H1 (cell line): ENCODE results near the gene UBASH3B. TPM values are rescaled to one million over a fixed set of nuclear protein-coding genes. Genes with fewer than 3 reads are reported as not detected.

Experiments
- RAD21 ChIP-seq, 2 experiments: IDR thresholded peaks in 1 of 2; conservative IDR thresholded peaks in 1 of 2; 2 replicates each; pipeline ENCODE4 v1.6.1; 2011; ENCODE audit warnings: low read depth in 2 of 2, low read length in 2 of 2, improper control_type of control experiment in 1 of 2, inconsistent platforms in 1 of 2, mild to moderate bottlenecking in 1 of 2, moderate library complexity in 1 of 2
- RFX5 ChIP-seq: IDR thresholded peaks from 2 replicates; pipeline ENCODE4 v1.6.1; 2011; ENCODE audit warnings: low read depth, low read length, improper control_type of control experiment, borderline replicate concordance
- polyA plus RNA-seq, 7 experiments: library from polyadenylated mRNA; depleted of rRNA in 3 of 7; stranded (reverse) in 5 of 7; unstranded in 2 of 7; fragments of >200 nt in 5 of 7; fragments of 200-250 nt in 2 of 7; gene quantifications; 1 replicate in 5 of 7; 2 replicates in 1 of 7; 4 replicates in 1 of 7; pipeline versions ENCODE4 v1.2.1 to v1.2.3, GENCODE V29; 2011 to 2013; ENCODE audit warnings: missing spikeins in 2 of 7, mixed read lengths in 2 of 7
- total RNA-seq: library from RNA; stranded (reverse); fragmentation: NEBNext Ultra II Directional; extraction: Animal tissue kit (Norgen Biotek cat#: 25700); gene quantifications from 2 replicates; pipeline ENCODE4 v1.2.1, GENCODE V29; 2021

UBASH3B gene
- total and polyA plus RNA-seq, 2 of the 8 experiments (the other 6 are each of a cell fraction or from before 2014, with no cell fraction given) = 7.5 to 9.5 TPM

DNA sequence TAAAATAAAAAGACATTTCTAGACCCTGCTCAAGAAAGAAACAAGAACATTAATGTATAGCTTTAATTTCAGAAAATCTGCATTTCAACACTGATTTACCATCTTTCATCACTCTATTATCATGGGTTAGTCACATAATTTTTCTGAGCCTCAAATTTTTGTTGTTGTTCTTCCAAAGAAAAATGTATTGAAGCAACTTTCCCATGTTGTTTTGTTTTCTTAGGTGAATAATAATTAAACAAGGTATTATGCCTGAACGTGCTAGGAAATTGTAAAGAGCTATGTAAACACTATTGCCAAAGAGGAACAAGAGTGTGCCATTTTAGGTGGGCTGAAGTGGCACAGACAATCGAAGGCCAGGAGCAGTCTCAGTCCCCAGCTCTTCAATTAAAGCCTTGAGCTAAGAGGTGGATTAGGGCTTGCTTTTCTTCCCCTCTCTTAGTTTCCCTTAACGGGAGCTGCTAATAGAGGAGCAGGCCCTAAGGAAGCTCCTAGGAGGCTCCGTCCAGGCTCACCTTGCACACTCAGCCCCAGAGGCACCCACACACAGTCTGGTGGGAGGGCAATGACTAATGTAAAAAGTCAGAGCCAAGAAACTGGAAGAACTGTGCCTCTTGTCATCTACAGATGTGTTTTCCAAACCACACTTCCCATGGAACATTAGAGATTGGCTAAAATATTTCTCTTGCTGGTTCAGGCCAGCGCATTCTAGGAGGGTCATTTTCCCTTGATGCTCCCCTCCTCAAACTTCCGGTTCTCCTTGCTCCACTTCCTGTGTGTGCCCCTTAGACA, 8.8 kb upstream of the UBASH3B start (continued):
- no peak for TF ChIP-seq RAD21 (IDR thresholded peaks at IDR 0.05 in 1 of 2, conservative IDR thresholded peaks at IDR 0.05 in 1 of 2; ENCODE audit: low read depth in 2 of 2, low read length in 2 of 2)
- no peak for TF ChIP-seq RFX5
